Upper lobe of left lung (tissue), 4 donors: ENCODE measurements around the gene MTURN.

Source experiments
- EP300 ChIP-seq, 4 donors: sonication (generic); formaldehyde crosslinking; IDR thresholded peaks; one replicate each; pipeline ENCODE4 v1.5.1; 2017; ENCODE audit warnings: antibody characterized with exemption in 4 of 4, control low read depth in 2 of 4
- POLR2A ChIP-seq, 4 donors: fragments of 450-650 bp; IDR thresholded peaks; one replicate each; pipeline ENCODE4 v1.5.1; 2016 to 2017; ENCODE audit warnings: antibody characterized with exemption in 4 of 4, mild to moderate bottlenecking in 2 of 4
- POLR2AphosphoS5 ChIP-seq, 2 donors: sonication (generic); formaldehyde crosslinking; IDR thresholded peaks; one replicate each; pipeline ENCODE4 v1.5.1; 2017; ENCODE audit warnings: antibody characterized with exemption in 2 of 2
- TF ChIP-seq, protein P1 (sequence below), 6 experiments: fragments of 450-650 bp in 4 of 6; fragments of 200-600 bp in 2 of 6; sonication (generic) in 2 of 6; IDR thresholded peaks; one replicate each; pipeline ENCODE4 v1.5.1; 2016 to 2019; ENCODE audit warnings: antibody characterized with exemption in 6 of 6

DNA sequence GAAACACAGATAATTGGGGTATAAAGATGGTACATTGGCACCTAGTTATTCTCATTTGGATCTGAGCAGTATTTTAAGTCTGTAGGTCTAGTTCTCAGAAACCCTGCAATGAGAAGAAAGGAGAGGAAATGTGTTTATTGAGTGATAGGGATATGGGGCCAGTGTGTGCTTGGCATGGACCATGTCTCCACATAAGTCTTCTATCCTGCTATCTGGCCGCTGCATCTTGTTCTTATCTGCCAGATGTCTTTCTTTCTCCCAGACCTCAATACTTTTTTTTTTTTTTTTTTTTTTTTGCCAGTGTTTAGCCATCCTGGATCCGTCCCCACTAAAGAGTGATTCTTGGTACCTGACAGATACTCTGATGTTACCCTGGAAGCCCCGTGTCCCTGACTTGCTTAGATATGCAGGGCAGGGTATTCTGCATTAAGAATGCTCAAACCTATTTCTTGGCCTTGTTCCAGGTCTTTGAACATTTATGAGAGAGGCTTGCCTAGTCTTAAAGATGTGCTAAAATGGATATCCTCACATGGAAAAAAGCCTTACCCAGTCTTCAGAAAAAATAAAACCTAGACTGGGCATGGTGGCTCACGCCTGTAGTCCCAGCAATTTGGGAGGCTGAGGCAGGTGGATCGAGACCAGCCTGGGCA, 10.0 kb downstream of the MTURN start:
- TF ChIP-seq EP300 (IDR thresholded peaks at IDR 0.05) (no peak), POLR2A (IDR thresholded peaks at IDR 0.05) (no peak), POLR2AphosphoS5 (IDR thresholded peaks at IDR 0.05) (no peak)
- TF ChIP-seq, protein P1, sequence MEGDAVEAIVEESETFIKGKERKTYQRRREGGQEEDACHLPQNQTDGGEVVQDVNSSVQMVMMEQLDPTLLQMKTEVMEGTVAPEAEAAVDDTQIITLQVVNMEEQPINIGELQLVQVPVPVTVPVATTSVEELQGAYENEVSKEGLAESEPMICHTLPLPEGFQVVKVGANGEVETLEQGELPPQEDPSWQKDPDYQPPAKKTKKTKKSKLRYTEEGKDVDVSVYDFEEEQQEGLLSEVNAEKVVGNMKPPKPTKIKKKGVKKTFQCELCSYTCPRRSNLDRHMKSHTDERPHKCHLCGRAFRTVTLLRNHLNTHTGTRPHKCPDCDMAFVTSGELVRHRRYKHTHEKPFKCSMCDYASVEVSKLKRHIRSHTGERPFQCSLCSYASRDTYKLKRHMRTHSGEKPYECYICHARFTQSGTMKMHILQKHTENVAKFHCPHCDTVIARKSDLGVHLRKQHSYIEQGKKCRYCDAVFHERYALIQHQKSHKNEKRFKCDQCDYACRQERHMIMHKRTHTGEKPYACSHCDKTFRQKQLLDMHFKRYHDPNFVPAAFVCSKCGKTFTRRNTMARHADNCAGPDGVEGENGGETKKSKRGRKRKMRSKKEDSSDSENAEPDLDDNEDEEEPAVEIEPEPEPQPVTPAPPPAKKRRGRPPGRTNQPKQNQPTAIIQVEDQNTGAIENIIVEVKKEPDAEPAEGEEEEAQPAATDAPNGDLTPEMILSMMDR (IDR thresholded peaks at IDR 0.05), result no peak
